K562 (cell line): Measurements from ENCODE around the gene CHRM1. TPM values are rescaled to one million over a fixed set of nuclear protein-coding genes. Genes with fewer than 3 reads are reported as not detected.

ENCODE experiments used
- ATAC-seq: fragments of 200-7000 bp; cut with Tn5 transposase; 3 replicates; pipeline ENCODE4 v1.9.1; 2020; ENCODE audit warnings: moderate library complexity
- BruUV-seq: library from RNA; stranded (reverse); fragments of 400-500 nt; replicated peaks from 2 replicates; lab custom pipeline; 2021; lab: Mats Ljungman, UMichigan
- CTCF ChIA-PET: fragments of 300-600 bp; formaldehyde crosslinking; extraction: SDS; loops from one replicate; lab custom pipeline; 2021; ENCODE audit warnings: low intra/inter-chr PET ratio; lab: Yijun Ruan, JAX
- POLR2A ChIA-PET: fragments of 300-600, 350-650 bp; sonication (Branson Sonifier 250); formaldehyde crosslinking; extraction: SDS; loops from one replicate; lab custom pipeline; 2021; ENCODE audit warnings: antibody characterized with exemption, inconsistent platforms; lab: Yijun Ruan, JAX
- DNase-seq, 4 experiments: peaks; one replicate each; pipeline versions ENCODE4 v3.0.0 to v3.0.0-alpha.2; 2011 to 2018; ENCODE audit warnings: low spot score in 3 of 4, mixed read lengths in 3 of 4; ENCODE audit errors: extremely low read depth in 1 of 4
- FAIRE-seq: peaks from 2 replicates; lab custom pipeline; 2011; peaks lifted over from hg19 to GRCh38; lab: Jason Lieb, UNC
- H2AFZ ChIP-seq: 2 replicates; pipeline ENCODE4 v1.6.0; 2011; ENCODE audit warnings: low read depth, low read length, control low read depth, inconsistent platforms
- H3K27ac ChIP-seq: fragments of 200-600 bp; 3 replicates; pipeline ENCODE4 v1.8.0; 2011; ENCODE audit warnings: low read depth, mild to moderate bottlenecking, control low read depth, inconsistent platforms, low read length, moderate library complexity, mixed read lengths; ENCODE audit errors: extremely low read depth
- H3K27me3 ChIP-seq, 2 experiments: fragments of 300-600 bp in 1 of 2; 2 replicates in 1 of 2; 3 replicates in 1 of 2; pipeline versions ENCODE4 v1.6.0 to v1.8.0; 2011; ENCODE audit warnings: inconsistent platforms in 2 of 2, low read length in 2 of 2, mild to moderate bottlenecking in 1 of 2, mixed read lengths in 1 of 2, moderate library complexity in 1 of 2; ENCODE audit not compliant: control insufficient read depth in 2 of 2, insufficient read depth in 2 of 2
- H3K36me3 ChIP-seq: fragments of 300-600 bp; 3 replicates; pipeline ENCODE4 v1.8.0; 2011; ENCODE audit warnings: mild to moderate bottlenecking, low read length, inconsistent platforms; ENCODE audit not compliant: control insufficient read depth, insufficient read depth
- H3K4me1 ChIP-seq, 2 experiments: fragments of 200-600 bp in 1 of 2; replicated peaks in 1 of 2; 2 replicates in 1 of 2; 3 replicates in 1 of 2; pipeline versions ENCODE4 v1.5.1 to v1.8.0; 2011; ENCODE audit warnings: inconsistent platforms in 2 of 2, low read length in 2 of 2, mild to moderate bottlenecking in 1 of 2, mixed read lengths in 1 of 2, moderate library complexity in 1 of 2; ENCODE audit not compliant: control insufficient read depth in 2 of 2, insufficient read depth in 2 of 2
- H3K4me2 ChIP-seq: 2 replicates; pipeline ENCODE4 v1.6.1; 2011; ENCODE audit warnings: low read length, control low read depth, inconsistent platforms, mixed read lengths; ENCODE audit not compliant: insufficient read depth
- H3K4me3 ChIP-seq: fragments of 200-600 bp; sonication (generic), shearing (Covaris generic); 2 replicates; pipeline ENCODE4 v1.5.1; 2016; ENCODE audit warnings: control low read depth, inconsistent platforms
- H3K79me2 ChIP-seq: fragments of 200-600 bp; 3 replicates; pipeline ENCODE4 v1.8.0; 2011; ENCODE audit warnings: low read length, inconsistent platforms; ENCODE audit not compliant: control insufficient read depth, insufficient read depth
- H3K9ac ChIP-seq, 2 experiments: 2 replicates each; pipeline versions ENCODE4 v1.6.0 to v1.6.1; 2011; ENCODE audit warnings: low read depth in 2 of 2, low read length in 2 of 2, control low read depth in 1 of 2, inconsistent platforms in 1 of 2, mild to moderate bottlenecking in 1 of 2, mixed read lengths in 1 of 2; ENCODE audit not compliant: insufficient read depth in 1 of 2
- H3K9me1 ChIP-seq: one replicate; pipeline ENCODE4 v1.6.0; 2011; ENCODE audit warnings: inconsistent platforms, mild to moderate bottlenecking, low read length, moderate library complexity; ENCODE audit not compliant: control insufficient read depth, insufficient read depth
- H3K9me3 ChIP-seq: replicated peaks from 2 replicates; pipeline ENCODE4 v1.5.1; 2011; ENCODE audit warnings: low read depth, low read length, inconsistent platforms; ENCODE audit not compliant: control insufficient read depth, insufficient read depth
- H4K20me1 ChIP-seq: replicated peaks from 2 replicates; pipeline ENCODE4 v1.6.1; 2011; ENCODE audit warnings: low read length, inconsistent platforms, mixed read lengths; ENCODE audit not compliant: control insufficient read depth, insufficient read depth
- BRCA1 ChIP-seq, 2 experiments: fragments of 450-650 bp in 1 of 2; sonication (generic) in 1 of 2; formaldehyde crosslinking in 1 of 2; IDR thresholded peaks; 2 replicates each; pipeline versions ENCODE4 v1.5.0 to v1.6.1; 2017 to 2020; ENCODE audit warnings: mild to moderate bottlenecking in 1 of 2, missing genetic modification reagents in 1 of 2
- CHD1 ChIP-seq: fragments of 200-600 bp; sonication (generic); IDR thresholded peaks from one replicate; pipeline ENCODE4 v1.6.1; 2012; ENCODE audit warnings: mild to moderate bottlenecking, moderate library complexity, low read length, inconsistent platforms
- CREB5 ChIP-seq: fragments of 250-450 bp; sonication (Bioruptor Pico); IDR thresholded peaks from 2 replicates; pipeline ENCODE4 v1.5.0; 2020; ENCODE audit warnings: mild to moderate bottlenecking
- FOXA3 ChIP-seq, 2 experiments: fragments of 450-650 bp in 1 of 2; sonication (generic) in 1 of 2; formaldehyde crosslinking; IDR thresholded peaks in 1 of 2; conservative IDR thresholded peaks in 1 of 2; 2 replicates each; pipeline versions ENCODE4 v1.4.0 to v1.8.0; 2020 to 2022; ENCODE audit warnings: mild to moderate bottlenecking in 2 of 2, missing genetic modification reagents in 1 of 2
- NFXL1 ChIP-seq: fragments of 450-650 bp; formaldehyde crosslinking; IDR thresholded peaks from 2 replicates; pipeline ENCODE4 v1.4.0; 2021; ENCODE audit warnings: mild to moderate bottlenecking
- NR4A1 ChIP-seq, 2 experiments: fragments of 250-450 bp in 1 of 2; fragments of 450-650 bp in 1 of 2; sonication (Bioruptor Pico) in 1 of 2; IDR thresholded peaks; 2 replicates each; pipeline versions ENCODE4 v1.4.0 to v1.6.1; 2016 to 2020; ENCODE audit warnings: mild to moderate bottlenecking in 2 of 2, missing compliant biosample characterization in 1 of 2, missing genetic modification characterization in 1 of 2, moderate library complexity in 1 of 2
- PTBP1 ChIP-seq: fragments of 200-400 bp; formaldehyde crosslinking; IDR thresholded peaks from 2 replicates; pipeline ENCODE4 v1.6.1; 2017; ENCODE audit warnings: low read depth, low read length
- PTRF ChIP-seq: fragments of 450-650 bp; IDR thresholded peaks from 2 replicates; pipeline ENCODE4 v1.6.1; 2016; ENCODE audit warnings: mild to moderate bottlenecking, missing genetic modification characterization, missing compliant biosample characterization
- RBM14 ChIP-seq: fragments of 200-400 bp; formaldehyde crosslinking; IDR thresholded peaks from 2 replicates; pipeline ENCODE4 v1.6.1; 2018; ENCODE audit warnings: low read depth, mild to moderate bottlenecking, low read length, moderate library complexity, borderline replicate concordance; ENCODE audit not compliant: insufficient read depth
- RBM34 ChIP-seq: fragments of 200-400 bp; formaldehyde crosslinking; IDR thresholded peaks from 2 replicates; pipeline ENCODE4 v1.6.1; 2018; ENCODE audit warnings: low read length, borderline replicate concordance; ENCODE audit not compliant: insufficient read depth
- YY1 ChIP-seq, 3 experiments: IDR thresholded peaks; 2 replicates each; pipeline ENCODE4 v1.6.1; 2011; ENCODE audit warnings: low read length in 2 of 3, mild to moderate bottlenecking in 2 of 3, moderate library complexity in 2 of 3, borderline replicate concordance in 1 of 3, control low read depth in 1 of 3, low read depth in 1 of 3; ENCODE audit not compliant: insufficient read depth in 3 of 3, insufficient replicate concordance in 2 of 3, control insufficient read depth in 1 of 3, insufficient read length in 1 of 3; ENCODE audit errors: extremely low read depth in 1 of 3
- ZBTB49 ChIP-seq: sonication (generic); formaldehyde crosslinking; IDR thresholded peaks from 2 replicates; pipeline ENCODE4 v1.8.0; 2022; ENCODE audit warnings: missing genetic modification reagents, mild to moderate bottlenecking, borderline replicate concordance
- ZNF644 ChIP-seq: fragments of 200-800 bp; sonication (Bioruptor generic); IDR thresholded peaks from 2 replicates; pipeline ENCODE4 v1.6.1; 2016; ENCODE audit warnings: low read depth, missing genetic modification characterization, missing compliant biosample characterization
- ZNF75A ChIP-seq: fragments of 450-650 bp; formaldehyde crosslinking; IDR thresholded peaks from 2 replicates; pipeline ENCODE4 v1.4.0; 2020; ENCODE audit warnings: mild to moderate bottlenecking
- WGBS: fragments of 100-300 bp; shearing (Covaris generic); methylation state at CpG from one replicate; pipeline ENCODE4 v1.1.6; 2016; ENCODE audit warnings: low coverage, mixed read lengths; ENCODE audit not compliant: insufficient coverage; ENCODE audit errors: missing lambda C conversion rate; 5-methylcytosine and 5-hydroxymethylcytosine counted together
- in situ Hi-C: fragments of 300-500 bp; cut with MboI; formaldehyde crosslinking; loops from 4 replicates; pipeline ENCODE4 v1.15.0; 2018; ENCODE audit warnings: inconsistent platforms, mixed read lengths
- intact Hi-C: fragments of 100-400 bp; cut with micrococcal nuclease; formaldehyde crosslinking; loops from 2 replicates; pipeline ENCODE4 v1.14.2; 2022
- polyA plus RNA-seq, 8 experiments: library from polyadenylated mRNA; depleted of rRNA in 4 of 8; stranded (reverse) in 5 of 8; unstranded in 3 of 8; fragments of >200 nt; fragmentation: Nextera tagmentation in 2 of 8; fragmentation: Illumina TruSeq in 1 of 8; extraction: Ambion mirVana in 2 of 8; extraction: Trizol in 1 of 8; gene quantifications; 2 replicates each; pipeline versions ENCODE4 v1.2.1 to v1.2.3, GENCODE V29; 2011 to 2014; ENCODE audit warnings: inconsistent platforms in 1 of 8, missing spikeins in 1 of 8
- total RNA-seq, 7 experiments: library from RNA; depleted of rRNA in 6 of 7; stranded (reverse); fragments of >200 nt in 6 of 7; fragmentation: Illumina TruSeq in 2 of 7; extraction: Trizol in 2 of 7; gene quantifications; 2 replicates each; pipeline versions ENCODE4 v1.2.1 to v1.2.3, GENCODE V29; 2011 to 2021; ENCODE audit warnings: low replicate concordance in 1 of 7

Gene CHRM1
- total and polyA plus RNA-seq, 9 of the 15 experiments (the other 6 are each of a cell fraction or from before 2014, with no cell fraction given) = not detected

- peak; percentile 88 for ATAC-seq
- peaks cover 95% of the 10 kb centered on the region for H3K79me2 ChIP-seq
- H3K9me1 ChIP-seq = peaks cover 2% of the 10 kb centered on the region
- CTCF ChIA-PET = interaction anchor here (1.0 to 1.8 kb wide), 2 partner anchors 94 to 486 kb away, joined by 4 to 6 read pairs; partner anchors contain the start of gene TMEM179B
- H4K20me1 ChIP-seq = peaks cover 42% of the 10 kb centered on the region
- peak within 1 kb of the TSS; percentile 100 for H3K9ac ChIP-seq
- intact Hi-C loops = loop anchor here (1.0 to 10.0 kb wide), 5 partner anchors 18 to 286 kb away; partner anchors contain the start of genes TMEM179B and TUT1
- in situ Hi-C loops = no loop called here
- no peaks in the 10 kb centered on the region for H3K27me3 ChIP-seq
- peak within 1 kb of the TSS; percentile 69 for H2AFZ ChIP-seq
- peak; percentile 83 to 95 (median 86) for DNase-seq
- peaks cover 56 to 58% of the 10 kb centered on the region in 2 experiments for H3K4me1 ChIP-seq
- H3K9me3 ChIP-seq = no peaks in the 10 kb centered on the region
- H3K36me3 ChIP-seq = peaks cover 83% of the 10 kb centered on the region
- POLR2A ChIA-PET = interaction anchor here (0.6 to 13.1 kb wide), 30 partner anchors 10 to 922 kb away, joined by 3 to 180 read pairs (median 4); partner anchors contain the start of genes C11orf98, CSKMT, EEF1G and HNRNPUL2
- H3K27ac ChIP-seq = peak within 1 kb of the TSS; percentile 95
- peak within 1 kb of the TSS; percentile 100 for H3K4me2 ChIP-seq
- BruUV-seq = TSS peak; percentile 93
- peak within 1 kb of the TSS; percentile 56 for H3K4me3 ChIP-seq
- WGBS = under 1% methylated on average over 59 of the region's 69 CpGs
- no peak for FAIRE-seq
- TF ChIP-seq BRCA1 (IDR thresholded peaks at IDR 0.05) = no peak
- 0 out of 2 replicates have a peak, but pooled peaks have one; percentile 84 for TF ChIP-seq BRCA1 (CRISPR knock-in tag; IDR thresholded peaks at IDR 0.05)
- no peak for TF ChIP-seq ZBTB49 (CRISPR knock-in tag)
- TF ChIP-seq NR4A1 (CRISPR knock-in tag; IDR thresholded peaks at IDR 0.05) = no peak
- peak; percentile 81 for TF ChIP-seq NR4A1 (tag; IDR thresholded peaks at IDR 0.05)
- TF ChIP-seq YY1 (IDR thresholded peaks at IDR 0.05; ENCODE audit: borderline replicate concordance in 1 of 3, control insufficient read depth in 1 of 3, extremely low read depth in 1 of 3, insufficient read depth in 3 of 3, insufficient read length in 1 of 3, insufficient replicate concordance in 2 of 3, low read depth in 1 of 3, low read length in 2 of 3) = peak; percentile 38 to 89 (median 65)
- no peak for TF ChIP-seq CREB5 (CRISPR knock-in tag)
- no peak for TF ChIP-seq PTBP1
- TF ChIP-seq RBM14 = peak; percentile 90; the same call in 1 of the 2 replicates
- peak; percentile 74 for TF ChIP-seq NFXL1 (CRISPR knock-in tag)
- 0 out of 2 replicates have a peak, but pooled peaks have one; percentile 8 for TF ChIP-seq ZNF75A (CRISPR knock-in tag)
- TF ChIP-seq ZNF644 (tag) = peak; percentile 11; the same call in 1 of the 2 replicates
- TF ChIP-seq PTRF (tag) = no peak
- peak; percentile 98 for TF ChIP-seq CHD1
- no peak for TF ChIP-seq RBM34
- TF ChIP-seq FOXA3 (CRISPR knock-in tag; conservative IDR thresholded peaks at IDR 0.05 in 1 of 2, IDR thresholded peaks at IDR 0.05 in 1 of 2) = 0 out of 4 replicates have a peak, but pooled peaks of 1 of the 2 experiments have one; percentile 73
Measured at GRCh38 chr11:62880803-62881578, 40.2 kb downstream of the CHRM1 start, which contains the start of gene SLC3A2. Gene SLC3A2 (plus strand): TSS chr11:62880896. CDS start chr11:62881024, 128 bp downstream.
